Gastroesophageal sphincter (tissue), 4 donors: ENCODE measurements around the gene PEX11B. TPM values are rescaled to one million over a fixed set of nuclear protein-coding genes. Genes with fewer than 3 reads are reported as not detected.
"Not testable (repeated sequence)": the region's sequence is repeated elsewhere in the genome, so short reads cannot be mapped to it uniquely, and the experiment has no call there.

ENCODE experiments used
- ATAC-seq: fragments of 150-250 bp; one replicate; pipeline ENCODE4 v1.9.1; 2016; ENCODE audit warnings: mild to moderate bottlenecking, moderate library complexity
- H3K27ac ChIP-seq, 4 donors: fragments of 200-600 bp; sonication (generic) in 3 of 4; 1 replicate in 3 of 4; 2 replicates in 1 of 4; pipeline ENCODE4 v1.5.1; 2016 to 2019
- H3K27me3 ChIP-seq: fragments of 200-600 bp; sonication (generic); one replicate; pipeline ENCODE4 v1.5.1; 2019
- H3K36me3 ChIP-seq, 2 donors: fragments of 200-600 bp; sonication (generic); one replicate each; pipeline ENCODE4 v1.5.1; 2019; ENCODE audit warnings: control low read depth in 1 of 2
- H3K4me1 ChIP-seq, 3 donors: fragments of 200-600 bp; sonication (generic); 1 replicate in 2 of 3; 2 replicates in 1 of 3; pipeline ENCODE4 v1.5.1; 2016 to 2019; ENCODE audit warnings: control low read depth in 2 of 3
- H3K4me3 ChIP-seq, 2 donors: fragments of 200-600 bp; sonication (generic); one replicate each; pipeline ENCODE4 v1.5.1; 2019; ENCODE audit warnings: mild to moderate bottlenecking in 1 of 2, moderate library complexity in 1 of 2
- H3K9me3 ChIP-seq, 3 donors: fragments of 200-600 bp; sonication (generic); one replicate each; pipeline ENCODE4 v1.5.1; 2017 to 2019; ENCODE audit warnings: control low read depth in 2 of 3
- CTCF ChIP-seq, 4 experiments: fragments of 200-600 bp in 2 of 4; fragments of 450-650 bp in 2 of 4; sonication (generic) in 1 of 4; IDR thresholded peaks; one replicate each; pipeline ENCODE4 v1.5.1; 2017 to 2019; ENCODE audit warnings: antibody characterized with exemption in 4 of 4, mild to moderate bottlenecking in 2 of 4, moderate library complexity in 2 of 4
- EP300 ChIP-seq: sonication (generic); formaldehyde crosslinking; IDR thresholded peaks from one replicate; pipeline ENCODE4 v1.6.1; 2017; ENCODE audit warnings: antibody characterized with exemption, mild to moderate bottlenecking
- POLR2A ChIP-seq, 2 donors: fragments of 450-650 bp; IDR thresholded peaks; one replicate each; pipeline ENCODE4 v1.6.1; 2017; ENCODE audit warnings: antibody characterized with exemption in 2 of 2, mild to moderate bottlenecking in 2 of 2, moderate library complexity in 1 of 2
- POLR2AphosphoS5 ChIP-seq: sonication (generic); formaldehyde crosslinking; IDR thresholded peaks from one replicate; pipeline ENCODE4 v1.6.1; 2017; ENCODE audit warnings: antibody characterized with exemption
- WGBS, 2 donors: methylation state at CpG; one replicate each; pipeline ENCODE4 v1.1.5; 2018; ENCODE audit warnings: low coverage in 1 of 2; 5-methylcytosine and 5-hydroxymethylcytosine counted together
- total RNA-seq, 4 donors: library from RNA; depleted of rRNA; stranded (reverse); fragments of >200 nt; gene quantifications; one replicate each; pipeline ENCODE4 v1.1.0, GENCODE V29; 2016

The PEX11B gene
- total RNA-seq, 4 donors from 2014 or later: 22.1 to 29.1 (median 28.1) TPM

GRCh38 chr1:145926686-145927062 lies 8.2 kb upstream of the PEX11B start:
- Histone ChIP-seq H3K4me1 (peaks cover 3 to 24% (median 8%) of the 10 kb centered on the region in 3 donors), H3K36me3 (peaks cover 0 to 42% of the 10 kb centered on the region in 2 donors), H3K27me3 (no peaks in the 10 kb centered on the region), H3K9me3 (no peaks in the 10 kb centered on the region), H3K4me3 (peak overlapping the region; percentile 64 to 77), H3K27ac (peak overlapping the region; percentile 88 to 98 (median 90))
- 5 to 8% methylated on average over 18 to 19 of the region's 19 CpGs for WGBS, 2 donors
- no peak for ATAC-seq
- TF ChIP-seq POLR2A (IDR thresholded peaks at IDR 0.05): no peak
- no peak for TF ChIP-seq CTCF (IDR thresholded peaks at IDR 0.05)
- TF ChIP-seq EP300: no peak
- TF ChIP-seq POLR2AphosphoS5: no peak

GRCh38 chr1:145922266-145922665 lies 3.7 kb upstream of the PEX11B start:
- TF ChIP-seq POLR2AphosphoS5: no peak
- TF ChIP-seq POLR2A (IDR thresholded peaks at IDR 0.05): no peak
- Histone ChIP-seq H3K27ac (no peak overlapping the region), H3K27me3 (no peaks in the 10 kb centered on the region), H3K4me3 (no peak overlapping the region), H3K36me3 (peaks cover 0 to 30% of the 10 kb centered on the region in 2 donors), H3K4me1 (peaks cover 7 to 37% (median 24%) of the 10 kb centered on the region in 3 donors), H3K9me3 (no peaks in the 10 kb centered on the region)
- 58 to 61% methylated on average over 2 of the region's 2 CpGs for WGBS, 2 donors
- no peak for ATAC-seq

- not testable (repeated sequence) for H3K27ac ChIP-seq, H3K27me3 ChIP-seq, H3K9me3 ChIP-seq, ATAC-seq
- WGBS, 2 donors: 88 to 95% methylated on average over 2 to 3 of the region's 4 CpGs
- peaks cover 3 to 35% (median 22%) of the 10 kb centered on the region in 3 donors for H3K4me1 ChIP-seq
- H3K36me3 ChIP-seq: peaks cover 0 to 40% of the 10 kb centered on the region in 2 donors
- peak overlapping the region in 1 of 2 donors; percentile 81 for H3K4me3 ChIP-seq
These were observed 1.8 kb upstream of the PEX11B start for GRCh38 chr1:145920297-145920696.

- peaks cover 0 to 50% of the 10 kb centered on the region in 2 donors for H3K36me3 ChIP-seq
- TF ChIP-seq CTCF (IDR thresholded peaks at IDR 0.05) (no peak), EP300 (no peak), POLR2AphosphoS5 (no peak), POLR2A (IDR thresholded peaks at IDR 0.05) (no peak)
- H3K27me3 ChIP-seq: no peaks in the 10 kb centered on the region
- H3K27ac ChIP-seq: peak overlapping the region; percentile 43 to 92 (median 87)
- ATAC-seq: peak; percentile 9
- H3K9me3 ChIP-seq: no peaks in the 10 kb centered on the region
- whole genome bisulfite sequencing, 2 donors: 0 to 3% methylated on average over 6 to 9 of the region's 33 CpGs
- H3K4me1 ChIP-seq: peaks cover 3 to 35% (median 22%) of the 10 kb centered on the region in 3 donors
- peak overlapping the region; percentile 74 to 81 for H3K4me3 ChIP-seq
These were observed 749 bp upstream of the PEX11B start for GRCh38 chr1:145918992-145919939.

- Histone ChIP-seq H3K27ac (peak overlapping the region in 3 of 4 donors; percentile 85 to 92 (median 89)), H3K36me3 (peaks cover 0 to 51% of the 10 kb centered on the region in 2 donors), H3K9me3 (no peaks in the 10 kb centered on the region), H3K27me3 (no peaks in the 10 kb centered on the region), H3K4me3 (peak overlapping the region; percentile 74 to 81), H3K4me1 (peaks cover 3 to 35% (median 22%) of the 10 kb centered on the region in 3 donors)
- TF ChIP-seq CTCF (IDR thresholded peaks at IDR 0.05) (no peak), POLR2A (IDR thresholded peaks at IDR 0.05) (no peak), POLR2AphosphoS5 (no peak), EP300 (no peak)
- no peak for ATAC-seq
- WGBS, 2 donors: 67% methylated on average over 5 of the region's 5 CpGs; no CpG with 5 or more reads in 1 of the 2 donors
These were observed 922 bp downstream of the PEX11B start for GRCh38 chr1:145917595-145917994.

GRCh38 chr1:145916745-145917144 lies 1.8 kb downstream of the PEX11B start:
- Histone ChIP-seq H3K4me1 (peaks cover 3 to 35% (median 22%) of the 10 kb centered on the region in 3 donors), H3K9me3 (no peaks in the 10 kb centered on the region), H3K4me3 (no peak overlapping the region), H3K27me3 (no peaks in the 10 kb centered on the region), H3K27ac (peak overlapping the region in 1 of 4 donors; percentile 92), H3K36me3 (peaks cover 0 to 55% of the 10 kb centered on the region in 2 donors)
- ATAC-seq: no peak
- no peak for TF ChIP-seq EP300
- 69 to 79% methylated on average over 5 of the region's 5 CpGs for WGBS, 2 donors
